RCC 7860 (cell line): ENCODE results near the gene WIPF1.

Experiments used
- DNase-seq: peaks from one replicate; pipeline ENCODE4 v3.0.0-alpha.2; 2015; ENCODE audit warnings: low spot score
- FAIRE-seq: peaks from 2 replicates; lab custom pipeline; 2012; peaks lifted over from hg19 to GRCh38; lab: Jason Lieb, UNC

The WIPF1 gene

GRCh38 chr2:174546519-174547506 is 50.8 kb downstream of the WIPF1 start:
- FAIRE-seq (no peak), DNase-seq (no peak)

DNA sequence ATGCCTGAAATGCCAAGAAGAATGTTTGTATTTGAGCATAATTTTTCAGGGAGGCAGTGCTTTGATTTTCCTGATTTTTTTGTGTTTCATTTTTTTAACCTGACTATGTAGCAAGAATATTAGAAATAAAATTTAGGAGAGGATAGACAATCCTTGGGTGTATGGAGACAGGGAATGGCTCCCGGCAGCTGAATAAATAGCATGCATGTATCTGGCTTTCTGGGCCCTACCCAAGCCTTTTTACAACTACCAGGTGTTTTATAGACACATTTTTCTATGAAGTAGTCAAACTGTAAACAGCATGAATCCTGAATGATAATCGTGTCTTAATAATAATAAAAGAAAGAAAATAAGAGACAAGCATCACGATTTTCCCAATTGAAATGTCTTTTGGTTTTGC is 52.4 kb downstream of the WIPF1 start:
- no peak for FAIRE-seq
- no peak for DNase-seq

DNA sequence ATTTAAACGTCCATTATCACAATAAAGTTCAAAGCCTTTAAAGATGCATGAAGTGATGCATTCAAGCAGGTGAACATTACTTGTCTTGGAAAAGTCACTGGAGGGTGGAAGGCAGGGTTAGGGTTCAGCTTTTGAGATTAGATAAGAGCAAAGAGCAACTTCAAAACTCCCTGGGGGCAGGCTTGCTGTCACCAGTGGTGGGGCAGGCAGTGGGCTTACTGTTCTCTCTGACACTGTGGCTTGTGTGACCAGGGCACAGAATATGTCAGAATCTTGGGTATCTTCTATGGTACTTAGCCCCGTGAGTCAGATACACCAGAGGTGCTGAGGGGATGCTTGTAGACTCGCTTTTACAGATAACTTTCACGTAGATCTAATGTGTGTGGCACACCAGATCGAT is 52.8 kb downstream of the WIPF1 start:
- FAIRE-seq = no peak

DNA sequence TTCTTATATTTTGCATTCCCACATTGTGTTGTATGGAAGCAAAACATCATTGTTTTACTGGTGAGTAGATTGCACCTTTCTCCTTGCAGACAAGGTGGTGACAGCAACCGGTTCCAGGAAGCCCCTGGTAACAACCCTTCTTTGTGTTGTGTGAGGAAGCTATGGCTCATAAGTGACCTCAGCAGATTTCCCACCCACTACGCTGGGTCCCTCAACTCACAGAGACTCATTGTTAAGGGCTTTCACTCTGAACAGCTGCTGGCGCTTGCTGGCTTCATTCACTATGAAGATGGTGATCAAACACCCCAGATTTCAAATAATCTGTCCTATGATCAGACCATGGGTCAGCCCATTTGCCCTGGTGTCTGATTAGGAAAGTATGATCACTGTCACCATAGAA is 53.4 kb downstream of the WIPF1 start:
- FAIRE-seq (no peak), DNase-seq (no peak)

More for the DNA sequence above, 52.8 kb downstream of the WIPF1 start:
- DNase-seq = no peak

GRCh38 chr2:174540893-174541292 is 56.7 kb downstream of the WIPF1 start:
- FAIRE-seq (no peak), DNase-seq (no peak)

DNA sequence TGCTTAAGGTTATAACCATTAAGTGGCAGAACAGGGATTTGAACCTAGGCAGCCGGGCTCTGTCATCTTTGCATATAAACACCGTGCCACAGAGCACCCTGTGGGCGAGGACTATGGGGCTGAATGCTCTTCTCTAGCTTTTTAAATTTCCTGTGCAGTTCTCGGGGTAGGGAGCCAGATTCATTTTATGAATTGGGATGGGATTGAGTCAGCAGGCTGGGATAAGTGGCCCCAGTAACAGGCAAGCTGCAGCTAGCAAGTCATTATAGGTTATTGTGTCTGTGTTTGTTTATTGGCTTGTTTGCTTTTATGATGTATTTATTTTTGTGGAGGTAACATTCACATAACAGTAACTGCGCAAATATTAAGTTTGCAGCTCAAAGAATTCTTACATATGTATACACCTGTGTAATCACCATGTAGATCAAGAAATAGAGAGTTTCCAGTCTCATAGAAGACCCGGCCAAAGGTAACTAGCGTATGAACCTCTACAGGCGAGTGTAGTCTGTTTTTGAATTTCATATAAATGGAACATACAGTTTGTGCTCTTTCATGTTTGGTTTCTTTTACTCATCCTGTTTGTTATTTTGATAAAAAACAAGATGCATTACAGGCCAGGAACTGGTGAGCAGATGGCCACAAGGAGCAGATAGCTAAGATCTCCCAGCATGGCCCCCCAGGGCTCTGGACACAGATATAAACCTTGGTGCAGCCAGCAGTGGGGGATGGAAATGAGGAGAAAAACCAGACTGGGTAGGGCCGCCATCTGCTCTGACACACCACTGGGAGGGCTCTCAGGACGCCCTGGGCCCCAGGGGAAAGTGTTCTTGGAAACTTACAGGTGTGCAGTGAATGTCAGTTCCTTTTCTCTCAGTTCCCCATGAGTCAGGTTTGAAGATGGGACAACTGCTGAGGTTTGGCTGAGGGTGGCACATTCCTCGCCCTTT is 61.6 kb downstream of the WIPF1 start:
- no peak for DNase-seq
- no peak for FAIRE-seq

GRCh38 chr2:174535083-174535482 is 62.5 kb downstream of the WIPF1 start:
- FAIRE-seq (no peak), DNase-seq (no peak)

GRCh38 chr2:174529916-174530315 is 67.7 kb downstream of the WIPF1 start:
- no peak for FAIRE-seq
- no peak for DNase-seq

GRCh38 chr2:174527959-174528358 is 69.6 kb downstream of the WIPF1 start:
- DNase-seq (no peak), FAIRE-seq (no peak)

GRCh38 chr2:174527101-174527721 is 70.4 kb downstream of the WIPF1 start:
- FAIRE-seq (no peak), DNase-seq (no peak)

DNA sequence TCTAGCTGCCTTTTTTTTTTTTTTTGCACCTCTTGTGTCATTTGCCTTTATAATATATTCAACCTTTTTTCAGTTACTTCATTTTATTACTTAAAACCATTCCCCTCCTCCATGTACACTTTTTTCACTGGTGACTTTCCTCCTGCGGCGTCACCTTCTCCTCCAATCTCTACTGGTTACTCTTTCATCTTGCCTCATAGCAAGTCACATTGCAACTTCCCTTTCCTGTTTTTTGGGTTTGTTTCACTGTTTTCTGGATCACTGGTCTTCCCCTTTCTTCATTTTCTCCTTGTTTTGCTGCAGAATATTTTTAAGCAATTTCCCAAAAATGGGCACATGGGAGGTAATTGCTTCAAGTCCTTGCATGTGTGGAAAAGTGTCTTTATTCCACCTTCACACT is 73.1 kb downstream of the WIPF1 start:
- DNase-seq (no peak), FAIRE-seq (no peak)

- no peak for FAIRE-seq
- no peak for DNase-seq
Measured at GRCh38 chr2:174522553-174522952, 75.1 kb downstream of the WIPF1 start.

GRCh38 chr2:174518395-174518794 is 79.2 kb downstream of the WIPF1 start:
- no peak for DNase-seq
- no peak for FAIRE-seq

DNA sequence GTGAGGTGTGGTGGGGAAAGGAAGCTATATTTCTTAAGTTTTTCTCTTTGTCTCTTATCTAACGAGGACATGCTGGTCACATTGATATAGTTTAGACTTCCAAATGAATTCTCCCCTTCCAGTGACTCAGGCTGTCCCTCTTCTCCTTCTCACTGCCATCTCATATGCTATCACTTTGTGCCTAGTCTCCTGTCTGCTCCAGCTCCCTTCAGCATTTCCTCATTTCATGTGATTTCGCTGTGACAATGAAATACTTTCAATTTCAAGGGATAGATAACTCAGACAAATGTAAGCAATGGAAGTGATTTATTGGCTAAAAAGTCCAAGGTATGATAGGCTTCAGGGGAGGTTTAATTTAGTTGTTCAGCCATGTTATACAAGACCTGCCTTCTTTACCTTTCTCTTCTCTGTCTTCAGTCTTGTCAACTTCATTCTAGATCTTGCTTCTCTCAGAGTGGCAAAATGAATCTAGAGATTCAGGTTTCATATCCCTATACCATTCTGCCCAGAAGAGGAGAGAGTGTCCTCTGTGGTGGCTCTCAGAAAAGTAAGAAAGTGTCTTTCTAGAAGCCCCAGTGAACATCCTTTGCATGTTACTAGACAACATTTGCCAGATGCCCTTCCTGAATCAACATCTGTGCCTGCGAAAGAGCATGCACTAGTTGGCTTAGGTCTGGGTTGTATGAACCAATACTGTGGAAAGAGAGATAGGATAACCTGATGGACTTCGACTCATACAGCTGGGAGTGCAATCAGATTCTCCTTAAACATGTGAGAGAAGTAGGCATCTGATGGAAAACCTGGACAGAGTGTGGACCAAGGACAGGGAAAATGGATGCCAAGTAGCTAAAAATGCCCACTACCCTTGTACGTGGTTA is 80.9 kb downstream of the WIPF1 start:
- DNase-seq (no peak), FAIRE-seq (no peak)

DNA sequence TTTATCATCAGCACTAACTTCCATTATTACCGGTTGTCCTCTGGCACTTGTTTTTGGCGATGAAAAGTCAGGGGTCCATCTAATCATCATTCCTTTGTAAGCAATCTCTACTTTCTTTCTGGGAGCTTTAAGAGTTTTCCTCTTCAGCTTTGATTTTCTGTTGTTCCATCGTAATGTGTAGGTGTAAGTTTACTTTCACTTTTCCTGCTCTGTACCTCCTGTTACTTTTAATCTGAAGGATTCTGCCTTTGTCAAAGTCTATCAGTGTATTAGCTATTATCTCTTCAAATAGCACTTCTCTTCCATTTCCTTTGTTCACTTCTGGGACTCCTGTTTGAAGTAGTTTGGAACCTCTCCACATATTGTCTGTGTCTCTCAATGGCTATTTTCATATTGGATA is 85.3 kb downstream of the WIPF1 start:
- FAIRE-seq (no peak), DNase-seq (no peak)

GRCh38 chr2:174511580-174512260 is 85.9 kb downstream of the WIPF1 start:
- FAIRE-seq (no peak), DNase-seq (no peak)

DNA sequence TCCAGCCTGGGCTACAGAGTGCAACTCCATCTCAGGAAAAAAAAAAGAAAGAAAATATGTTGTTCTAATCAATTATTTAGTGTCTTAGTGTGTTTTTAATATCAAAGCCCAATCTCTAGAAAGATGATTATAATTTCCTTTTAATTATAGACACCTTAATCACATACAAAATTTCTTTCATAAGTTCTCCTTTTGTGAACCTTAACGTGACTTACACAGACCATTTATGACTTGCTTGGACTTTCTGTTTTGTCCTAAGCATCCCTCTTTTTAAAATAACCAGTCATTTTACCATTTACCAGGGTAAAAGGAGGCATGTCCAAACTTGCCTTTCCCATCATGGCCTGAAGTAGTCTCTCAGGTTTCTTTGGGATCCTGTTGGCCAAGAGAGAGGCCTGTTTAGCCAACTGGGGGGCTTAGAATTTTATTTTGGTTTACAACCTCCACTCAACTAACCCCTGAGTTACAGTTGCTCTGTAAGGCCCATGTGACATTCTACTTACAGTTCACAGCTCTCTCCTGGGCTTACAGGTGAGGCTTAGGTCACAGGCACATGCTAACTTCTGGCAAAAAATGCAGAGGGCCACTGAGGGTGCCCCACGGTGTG is 86.9 kb downstream of the WIPF1 start:
- DNase-seq (peak; percentile 33), FAIRE-seq (no peak)
